H1 (cell line): ENCODE data around the gene PDYN. TPM values are rescaled to one million over a fixed set of nuclear protein-coding genes. Genes with fewer than 3 reads are reported as not detected.

ENCODE experiments used
- CTCF ChIA-PET: fragments of 300-600 bp; sonication (Branson Sonifier 250); formaldehyde crosslinking; loops from one replicate; lab custom pipeline; 2021; ENCODE audit not compliant: partially characterized antibody; lab: Charles Lee
- POLR2A ChIA-PET: fragments of 300-600 bp; sonication (Branson Sonifier 250); formaldehyde crosslinking; loops from one replicate; lab custom pipeline; 2021; ENCODE audit warnings: inconsistent platforms; ENCODE audit not compliant: partially characterized antibody; lab: Charles Lee
- DNase-seq, 2 experiments: peaks; one replicate each; pipeline versions ENCODE4 v3.0.0 to v3.0.0-alpha.2; 2010 to 2022; ENCODE audit warnings: low spot score in 2 of 2, low read depth in 1 of 2, mixed read lengths in 1 of 2
- FAIRE-seq: peaks from 2 replicates; lab custom pipeline; 2011; peaks lifted over from hg19 to GRCh38; lab: Jason Lieb, UNC
- H2AFZ ChIP-seq: 2 replicates; pipeline ENCODE4 v1.8.1; 2012; ENCODE audit warnings: low read length, inconsistent platforms
- H2AK5ac ChIP-seq: 2 replicates; pipeline ENCODE4 v1.6.1; 2013; ENCODE audit warnings: low read depth, low read length
- H2BK120ac ChIP-seq: replicated peaks from 2 replicates; pipeline ENCODE3; 2013; ENCODE audit warnings: low read depth, low read length, inconsistent platforms
- H2BK12ac ChIP-seq: 2 replicates; pipeline ENCODE4 v1.6.1; 2013; ENCODE audit warnings: low read depth, low read length
- H2BK15ac ChIP-seq: 2 replicates; pipeline ENCODE4 v1.6.1; 2013; ENCODE audit warnings: low read length
- H2BK20ac ChIP-seq: 2 replicates; pipeline ENCODE4 v1.6.1; 2013; ENCODE audit warnings: low read length
- H2BK5ac ChIP-seq: 2 replicates; pipeline ENCODE4 v1.6.1; 2013; ENCODE audit warnings: low read depth, low read length
- H3K14ac ChIP-seq: 2 replicates; pipeline ENCODE4 v1.6.1; 2013; ENCODE audit warnings: inconsistent platforms; ENCODE audit not compliant: insufficient read length
- H3K18ac ChIP-seq: 2 replicates; pipeline ENCODE4 v1.6.1; 2013; ENCODE audit warnings: low read length; ENCODE audit errors: extremely low read depth
- H3K23ac ChIP-seq: 2 replicates; pipeline ENCODE4 v1.6.1; 2013; ENCODE audit warnings: inconsistent platforms; ENCODE audit not compliant: insufficient read length
- H3K23me2 ChIP-seq: 2 replicates; pipeline ENCODE4 v1.6.1; 2013; ENCODE audit warnings: low read depth, low read length
- H3K27ac ChIP-seq: 2 replicates; pipeline ENCODE4 v1.6.1; 2011; ENCODE audit warnings: low read depth, low read length, inconsistent platforms
- H3K27me3 ChIP-seq, 4 experiments: replicated peaks in 1 of 4; 1 replicate in 1 of 4; 2 replicates in 3 of 4; pipeline versions ENCODE4 v1.6.1 to v1.8.1; 2011 to 2013; ENCODE audit warnings: low read length in 3 of 4, mild to moderate bottlenecking in 3 of 4, inconsistent platforms in 2 of 4, mixed read lengths in 2 of 4, moderate library complexity in 1 of 4; ENCODE audit not compliant: control insufficient read depth in 3 of 4, insufficient read depth in 3 of 4; ENCODE audit errors: extremely low read depth in 1 of 4
- H3K36me3 ChIP-seq, 4 experiments: 2 replicates each; pipeline versions ENCODE4 v1.6.1 to v1.8.1; 2011 to 2013; ENCODE audit warnings: mild to moderate bottlenecking in 4 of 4, low read length in 3 of 4, moderate library complexity in 2 of 4, control low read depth in 1 of 4, inconsistent platforms in 1 of 4; ENCODE audit not compliant: insufficient read depth in 4 of 4, control insufficient read depth in 2 of 4
- H3K4ac ChIP-seq: replicated peaks from 2 replicates; pipeline ENCODE3; 2013; ENCODE audit warnings: low read length, low read depth, mixed read lengths, inconsistent platforms; ENCODE audit not compliant: insufficient read length
- H3K4me1 ChIP-seq, 4 experiments: replicated peaks in 1 of 4; 1 replicate in 1 of 4; 2 replicates in 3 of 4; pipeline versions ENCODE4 v1.6.1 to v1.8.1; 2011 to 2013; ENCODE audit warnings: low read length in 3 of 4, inconsistent platforms in 2 of 4, mixed read lengths in 1 of 4; ENCODE audit not compliant: insufficient read depth in 4 of 4, control insufficient read depth in 3 of 4
- H3K4me2 ChIP-seq, 2 experiments: 2 replicates each; pipeline versions ENCODE4 v1.6.1 to v1.8.1; 2011 to 2013; ENCODE audit warnings: low read depth in 2 of 2, low read length in 2 of 2, control low read depth in 1 of 2, inconsistent platforms in 1 of 2, mild to moderate bottlenecking in 1 of 2; ENCODE audit not compliant: insufficient read depth in 1 of 2
- H3K4me3 ChIP-seq, 4 experiments: fragments of 200-600, 300-600 bp in 1 of 4; sonication (generic), shearing (Covaris generic), sonication (Bioruptor Twin) in 1 of 4; 2 replicates each; pipeline versions ENCODE4 v1.5.1 to v1.8.1; 2011 to 2016; ENCODE audit warnings: low read length in 4 of 4, low read depth in 3 of 4, control low read depth in 2 of 4, inconsistent platforms in 2 of 4, mild to moderate bottlenecking in 2 of 4, mixed read lengths in 1 of 4, moderate library complexity in 1 of 4; ENCODE audit not compliant: insufficient read depth in 2 of 4; ENCODE audit errors: extremely low read depth in 1 of 4
- H3K56ac ChIP-seq: replicated peaks from 2 replicates; pipeline ENCODE3; 2013; ENCODE audit warnings: low read depth, mild to moderate bottlenecking, mixed read lengths, low read length, inconsistent platforms; ENCODE audit not compliant: insufficient read length
- H3K79me1 ChIP-seq: 2 replicates; pipeline ENCODE4 v1.6.1; 2013; ENCODE audit warnings: low read depth, low read length, control low read depth
- H3K79me2 ChIP-seq, 2 experiments: 2 replicates each; pipeline versions ENCODE4 v1.6.1 to v1.8.1; 2012 to 2013; ENCODE audit warnings: low read length in 2 of 2, mild to moderate bottlenecking in 2 of 2, inconsistent platforms in 1 of 2; ENCODE audit not compliant: insufficient read depth in 2 of 2, control insufficient read depth in 1 of 2
- H3K9ac ChIP-seq, 4 experiments: replicated peaks in 1 of 4; 1 replicate in 1 of 4; 2 replicates in 3 of 4; pipeline versions ENCODE4 v1.6.1 to v1.8.1; 2011 to 2013; ENCODE audit warnings: low read depth in 3 of 4, low read length in 3 of 4, control low read depth in 2 of 4, mild to moderate bottlenecking in 2 of 4, moderate library complexity in 2 of 4, inconsistent platforms in 1 of 4; ENCODE audit errors: extremely low read depth in 1 of 4
- H3K9me3 ChIP-seq, 2 experiments: 2 replicates each; pipeline versions ENCODE4 v1.6.1 to v1.8.1; 2012 to 2013; ENCODE audit warnings: mild to moderate bottlenecking in 2 of 2, moderate library complexity in 2 of 2, control low read depth in 1 of 2, inconsistent platforms in 1 of 2, low read depth in 1 of 2, low read length in 1 of 2, mixed read lengths in 1 of 2; ENCODE audit not compliant: insufficient read depth in 2 of 2
- H4K20me1 ChIP-seq, 2 experiments: replicated peaks in 1 of 2; 2 replicates each; pipeline versions ENCODE3 to v1.8.1; 2011 to 2013; ENCODE audit warnings: inconsistent platforms in 2 of 2, low read length in 2 of 2, mild to moderate bottlenecking in 1 of 2; ENCODE audit not compliant: insufficient read depth in 2 of 2, control insufficient read depth in 1 of 2
- H4K5ac ChIP-seq: 2 replicates; pipeline ENCODE4 v1.6.1; 2013; ENCODE audit warnings: low read length, low read depth, mixed read lengths, inconsistent platforms; ENCODE audit not compliant: insufficient read length
- H4K8ac ChIP-seq: 2 replicates; pipeline ENCODE4 v1.8.0; 2013; ENCODE audit warnings: mild to moderate bottlenecking, moderate library complexity, low read length, inconsistent platforms; ENCODE audit not compliant: insufficient read depth; ENCODE audit errors: extremely low read depth
- H4K91ac ChIP-seq: replicated peaks from 2 replicates; pipeline ENCODE3; 2013; ENCODE audit warnings: low read length, mixed read lengths, inconsistent platforms; ENCODE audit not compliant: insufficient read length
- NRF1 ChIP-seq: IDR thresholded peaks from 2 replicates; pipeline ENCODE4 v1.6.1; 2011; ENCODE audit warnings: mild to moderate bottlenecking, low read depth, low read length, improper control_type of control experiment
- SP2 ChIP-seq: IDR thresholded peaks from 2 replicates; pipeline ENCODE4 v1.6.1; 2012; ENCODE audit warnings: mild to moderate bottlenecking, low read length, inconsistent platforms
- TEAD4 ChIP-seq: IDR thresholded peaks from 2 replicates; pipeline ENCODE4 v1.6.1; 2012; ENCODE audit warnings: low read depth, low read length, inconsistent platforms, mixed read lengths
- WGBS, 2 experiments: shearing (Covaris generic) in 1 of 2; methylation state at CpG; one replicate each; pipeline versions ENCODE4 v1.1.6 to v1.1.7; 2013 to 2015; ENCODE audit warnings: low lambda C conversion rate in 2 of 2, mixed read lengths in 2 of 2, inconsistent platforms in 1 of 2, low coverage in 1 of 2, missing lambda C conversion rate in 1 of 2; ENCODE audit not compliant: insufficient replicate concordance in 2 of 2, insufficient coverage in 1 of 2, insufficient read length in 1 of 2; ENCODE audit errors: extremely low coverage in 1 of 2, missing lambda C conversion rate in 1 of 2; 5-methylcytosine and 5-hydroxymethylcytosine counted together
- polyA plus RNA-seq, 7 experiments: library from polyadenylated mRNA; depleted of rRNA in 3 of 7; stranded (reverse) in 5 of 7; unstranded in 2 of 7; fragments of >200 nt in 5 of 7; fragments of 200-250 nt in 2 of 7; gene quantifications; 1 replicate in 5 of 7; 2 replicates in 1 of 7; 4 replicates in 1 of 7; pipeline versions ENCODE4 v1.2.1 to v1.2.3, GENCODE V29; 2011 to 2013; ENCODE audit warnings: missing spikeins in 2 of 7, mixed read lengths in 2 of 7
- total RNA-seq: library from RNA; stranded (reverse); fragmentation: NEBNext Ultra II Directional; extraction: Animal tissue kit (Norgen Biotek cat#: 25700); gene quantifications from 2 replicates; pipeline ENCODE4 v1.2.1, GENCODE V29; 2021
- TF ChIP-seq, protein P1 (sequence below): IDR thresholded peaks from 2 replicates; pipeline ENCODE4 v1.6.1; 2011; ENCODE audit warnings: low read depth, mild to moderate bottlenecking, low read length; ENCODE audit not compliant: insufficient read depth

Gene PDYN
- total and polyA plus RNA-seq, 2 of the 8 experiments (the other 6 are each of a cell fraction or from before 2014, with no cell fraction given), result 0.54 to 0.60 TPM

DNA sequence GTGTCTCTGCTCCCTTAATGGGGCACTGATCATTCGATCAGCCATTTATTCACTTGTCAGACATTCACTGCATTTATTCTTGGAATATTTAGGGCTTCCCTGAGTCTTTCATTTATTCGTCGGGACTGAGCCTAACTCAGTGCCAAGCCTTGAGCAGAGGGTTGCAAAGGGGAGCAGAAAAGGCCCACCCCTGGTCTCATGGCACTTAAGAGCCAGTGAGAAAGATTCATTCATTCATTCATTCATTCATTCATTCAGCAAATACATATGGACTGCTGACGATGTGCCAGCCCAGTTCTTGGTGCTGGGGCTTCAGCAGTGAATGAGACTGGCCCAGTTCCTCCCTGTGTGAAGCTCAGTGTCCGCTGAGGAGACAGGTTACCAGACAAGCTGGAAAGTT is 62.0 kb downstream of the PDYN start:
- POLR2A ChIA-PET, result interaction anchor here (1.1 kb wide), 1 partner anchor 26 kb away, joined by 3 read pairs; no protein-coding TSS in a partner anchor

More for the DNA sequence above, 62.0 kb downstream of the PDYN start:
- Histone ChIP-seq H4K20me1 (no peaks in the 10 kb centered on the region), H3K14ac (no peak overlapping the region), H3K4ac (no peak overlapping the region), H2BK20ac (no peak overlapping the region), H3K18ac (no peak overlapping the region), H3K56ac (no peak overlapping the region), H4K91ac (no peak overlapping the region), H2BK5ac (no peak overlapping the region), H2BK12ac (no peak overlapping the region), H3K27ac (no peak overlapping the region), H3K23ac (no peak overlapping the region), H2BK15ac (no peak overlapping the region), H3K23me2 (no peaks in the 10 kb centered on the region), H4K8ac (no peak overlapping the region), H3K27me3 (no peaks in the 10 kb centered on the region), H3K4me2 (no peak overlapping the region), H3K79me2 (no peaks in the 10 kb centered on the region), H3K4me3 (no peak overlapping the region), H3K9ac (no peak overlapping the region), H2BK120ac (no peak overlapping the region), H3K36me3 (no peaks in the 10 kb centered on the region), H2AK5ac (no peak overlapping the region), H3K79me1 (no peaks in the 10 kb centered on the region), H3K9me3 (no peaks in the 10 kb centered on the region), H2AFZ (no peak overlapping the region), H3K4me1 (peaks cover 0 to 6% (median 2%) of the 10 kb centered on the region in 4 experiments; a peak in 5 of 7 replicates), H4K5ac (no peak overlapping the region)
- no peak for TF ChIP-seq NRF1
- no peak for TF ChIP-seq TEAD4
- no peak for TF ChIP-seq SP2
- TF ChIP-seq, protein P1, sequence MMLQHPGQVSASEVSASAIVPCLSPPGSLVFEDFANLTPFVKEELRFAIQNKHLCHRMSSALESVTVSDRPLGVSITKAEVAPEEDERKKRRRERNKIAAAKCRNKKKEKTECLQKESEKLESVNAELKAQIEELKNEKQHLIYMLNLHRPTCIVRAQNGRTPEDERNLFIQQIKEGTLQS, result no peak
- no peak for FAIRE-seq
- CTCF ChIA-PET, result interaction anchor here (0.7 to 1.4 kb wide), 4 partner anchors 15 to 76 kb away, joined by 3 to 5 read pairs (median 3); no protein-coding TSS in a partner anchor
- WGBS, 2 experiments, result 87% methylated on average over 5 of the region's 5 CpGs; no CpG with 5 or more reads in 1 of the 2 experiments
- no peak for DNase-seq
